ENCODE data around the gene DVL1. TPM values are rescaled to one million over a fixed set of nuclear protein-coding genes. Genes with fewer than 3 reads are reported as not detected.
"Not testable (repeated sequence)": the region's sequence is repeated elsewhere in the genome, so short reads cannot be mapped to it uniquely, and the experiment has no call there.

DVL1 gene
- polyA plus RNA-seq, 1 donor: 45.4 TPM

- Histone ChIP-seq H3K4me3 (ENCODE audit: low read length) (peak overlapping the region; percentile 98), H3K4me1 (ENCODE audit: control insufficient read depth, insufficient read depth, low read length) (peaks cover 34% of the 10 kb centered on the region), H3K27me3 (ENCODE audit: control insufficient read depth, insufficient read depth, low read length) (no peaks in the 10 kb centered on the region), H3K9me3 (ENCODE audit: control insufficient read depth, low read depth, low read length) (no peaks in the 10 kb centered on the region), H3K36me3 (ENCODE audit: control insufficient read depth, insufficient read depth, low read length) (peaks cover 15% of the 10 kb centered on the region), H3K27ac (ENCODE audit: low read length) (no peak overlapping the region)
- no CpG with 5 or more reads among the region's 52 CpGs for WGBS (ENCODE audit: insufficient coverage, low lambda C conversion rate)
- DNase-seq: no peak
Measured at GRCh38 chr1:1373815-1374588, 24.8 kb upstream of the DVL1 start.

DNA sequence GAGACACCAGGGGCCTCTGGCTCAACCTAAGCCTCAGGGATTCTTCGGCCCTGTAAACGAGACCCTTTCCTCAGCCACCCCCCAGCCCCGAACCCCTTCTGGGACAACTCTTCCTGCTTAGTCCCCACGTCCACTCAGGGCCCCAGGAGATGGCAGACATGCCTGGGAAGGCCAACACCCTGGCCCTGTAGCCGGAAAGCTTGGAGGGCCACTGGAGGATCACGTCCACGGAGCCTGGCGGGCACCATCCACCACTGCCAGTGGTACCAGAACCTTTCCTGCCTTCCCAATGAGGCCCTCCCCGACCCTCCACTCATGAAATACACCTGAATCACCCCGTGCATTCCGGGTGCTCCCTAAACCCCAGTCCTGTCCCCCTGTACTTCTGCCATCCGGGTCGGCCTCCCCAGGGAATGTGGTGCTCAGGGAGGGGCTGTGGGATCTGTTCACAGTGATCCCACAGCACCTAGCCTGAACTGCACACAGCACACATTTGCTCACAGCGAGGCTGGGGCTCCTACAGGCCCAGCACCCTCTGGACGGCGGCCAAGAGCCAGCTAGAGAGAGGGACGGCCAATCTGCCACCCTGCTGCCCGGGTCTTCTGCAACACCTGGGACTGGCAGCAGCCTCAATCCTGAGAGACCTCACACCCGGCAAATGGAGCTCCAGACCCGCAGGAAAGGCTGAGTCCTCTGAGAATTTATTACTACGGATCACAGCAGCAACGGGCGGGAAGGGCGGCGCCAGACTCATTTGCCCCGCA is 24.0 kb upstream of the DVL1 start:
- peak overlapping the region; percentile 98 for H3K4me3 ChIP-seq (ENCODE audit: low read length)
- peaks cover 15% of the 10 kb centered on the region for H3K36me3 ChIP-seq (ENCODE audit: control insufficient read depth, insufficient read depth, low read length)
- H3K27me3 ChIP-seq (ENCODE audit: control insufficient read depth, insufficient read depth, low read length): no peaks in the 10 kb centered on the region
- peaks cover 34% of the 10 kb centered on the region for H3K4me1 ChIP-seq (ENCODE audit: control insufficient read depth, insufficient read depth, low read length)
- H3K9me3 ChIP-seq (ENCODE audit: control insufficient read depth, low read depth, low read length): no peaks in the 10 kb centered on the region
- WGBS (ENCODE audit: insufficient coverage, low lambda C conversion rate): 90% methylated on average over 2 of the region's 26 CpGs
- no peak for DNase-seq
- H3K27ac ChIP-seq (ENCODE audit: low read length): no peak overlapping the region

DNA sequence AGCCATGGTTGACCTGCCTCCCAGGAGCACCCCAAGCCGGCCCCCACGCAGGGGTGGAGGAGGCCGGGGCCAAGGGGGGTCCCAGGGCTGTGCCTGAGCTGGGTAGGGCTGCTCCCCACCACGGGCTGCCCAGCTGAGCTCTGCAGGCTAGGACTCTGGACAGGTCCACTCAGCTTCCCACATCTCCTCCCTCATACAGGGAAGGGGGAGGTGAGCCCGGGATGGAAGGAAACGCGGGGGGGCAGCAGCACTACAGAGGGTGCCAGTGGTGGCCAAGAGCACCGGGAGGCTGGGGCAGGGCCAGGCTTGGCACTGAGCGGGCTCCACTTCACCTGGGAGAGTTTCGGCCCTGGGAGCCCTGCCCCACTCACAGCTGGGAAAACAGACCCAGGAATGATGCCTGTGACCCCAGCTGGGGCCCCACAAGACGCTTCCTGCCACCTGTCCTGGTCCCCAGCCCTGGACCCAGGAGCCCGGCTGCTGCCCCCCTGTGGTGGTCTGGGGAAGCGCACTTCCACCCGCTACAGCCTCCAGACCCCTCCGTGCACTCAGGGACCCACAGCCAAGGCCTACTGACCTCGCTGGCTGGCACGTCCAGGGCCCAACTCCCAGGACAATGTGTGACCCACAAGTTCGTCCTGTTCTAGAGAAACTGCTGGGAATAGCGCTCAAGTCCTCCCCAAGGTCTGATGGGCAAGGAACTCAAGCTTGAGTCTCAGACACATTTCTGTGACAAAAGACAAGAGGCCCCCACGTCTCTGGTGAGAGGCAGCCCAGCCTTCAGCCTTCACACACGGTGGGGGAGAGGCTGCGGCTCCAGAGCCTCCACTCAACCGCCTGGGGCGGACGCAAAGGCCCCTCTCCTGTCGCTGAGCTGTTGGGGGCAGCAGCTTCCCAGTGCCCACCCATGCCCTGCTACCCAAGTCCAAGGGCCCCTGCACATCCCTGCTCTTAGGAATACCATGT is 22.8 kb upstream of the DVL1 start:
- H3K36me3 ChIP-seq (ENCODE audit: control insufficient read depth, insufficient read depth, low read length): peaks cover 15% of the 10 kb centered on the region
- H3K4me1 ChIP-seq (ENCODE audit: control insufficient read depth, insufficient read depth, low read length): peaks cover 34% of the 10 kb centered on the region
- H3K27me3 ChIP-seq (ENCODE audit: control insufficient read depth, insufficient read depth, low read length): no peaks in the 10 kb centered on the region
- H3K9me3 ChIP-seq (ENCODE audit: control insufficient read depth, low read depth, low read length): peaks cover 5% of the 10 kb centered on the region
- no peak overlapping the region for H3K4me3 ChIP-seq (ENCODE audit: low read length)
- WGBS (ENCODE audit: insufficient coverage, low lambda C conversion rate): no CpG with 5 or more reads among the region's 26 CpGs
- DNase-seq: peak in 1 of 2 donors; percentile 62
- H3K27ac ChIP-seq (ENCODE audit: low read length): no peak overlapping the region

- Histone ChIP-seq H3K27me3 (ENCODE audit: control insufficient read depth, insufficient read depth, low read length) (no peaks in the 10 kb centered on the region), H3K9me3 (ENCODE audit: control insufficient read depth, low read depth, low read length) (peaks cover 12% of the 10 kb centered on the region), H3K4me3 (ENCODE audit: low read length) (no peak overlapping the region), H3K4me1 (ENCODE audit: control insufficient read depth, insufficient read depth, low read length) (peaks cover 34% of the 10 kb centered on the region), H3K36me3 (ENCODE audit: control insufficient read depth, insufficient read depth, low read length) (peaks cover 15% of the 10 kb centered on the region), H3K27ac (ENCODE audit: low read length) (no peak overlapping the region)
- WGBS (ENCODE audit: insufficient coverage, low lambda C conversion rate): no CpG with 5 or more reads among the region's 12 CpGs
- DNase-seq: no peak
Measured at GRCh38 chr1:1371364-1371745, 22.1 kb upstream of the DVL1 start.

DNA sequence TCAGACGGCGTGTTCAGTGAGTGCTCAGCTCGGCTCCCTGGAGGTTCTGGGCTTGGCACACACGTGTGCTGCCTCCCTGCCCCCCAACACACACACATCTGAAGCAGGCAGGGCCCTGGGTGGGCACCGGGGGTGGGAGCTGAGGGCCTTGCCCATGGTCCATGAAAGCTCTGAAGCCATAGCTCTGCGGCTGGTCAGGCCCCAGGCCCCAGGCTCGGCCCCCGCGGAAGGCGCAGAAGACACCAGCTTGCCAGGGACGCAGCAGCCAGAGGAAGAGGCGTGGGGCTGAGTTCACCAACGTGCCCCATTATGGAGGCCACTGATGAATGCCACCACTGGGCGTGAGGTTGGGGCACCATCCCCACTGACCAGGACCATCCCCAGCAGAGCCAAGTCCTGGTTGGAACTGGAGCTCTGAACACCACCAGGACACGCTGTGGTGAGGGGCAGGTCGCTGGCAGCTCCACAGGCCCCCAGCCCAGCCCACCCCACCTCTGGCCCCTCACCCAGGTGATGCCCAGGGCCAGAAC is 21.6 kb upstream of the DVL1 start:
- no peak for DNase-seq
- H3K36me3 ChIP-seq (ENCODE audit: control insufficient read depth, insufficient read depth, low read length): peaks cover 15% of the 10 kb centered on the region
- no peak overlapping the region for H3K4me3 ChIP-seq (ENCODE audit: low read length)
- no CpG with 5 or more reads among the region's 16 CpGs for WGBS (ENCODE audit: insufficient coverage, low lambda C conversion rate)
- peaks cover 17% of the 10 kb centered on the region for H3K9me3 ChIP-seq (ENCODE audit: control insufficient read depth, low read depth, low read length)
- no peak overlapping the region for H3K27ac ChIP-seq (ENCODE audit: low read length)
- H3K4me1 ChIP-seq (ENCODE audit: control insufficient read depth, insufficient read depth, low read length): peaks cover 30% of the 10 kb centered on the region
- no peaks in the 10 kb centered on the region for H3K27me3 ChIP-seq (ENCODE audit: control insufficient read depth, insufficient read depth, low read length)

- Histone ChIP-seq H3K4me1 (ENCODE audit: control insufficient read depth, insufficient read depth, low read length) (peaks cover 28% of the 10 kb centered on the region), H3K36me3 (ENCODE audit: control insufficient read depth, insufficient read depth, low read length) (peaks cover 15% of the 10 kb centered on the region), H3K9me3 (ENCODE audit: control insufficient read depth, low read depth, low read length) (peaks cover 17% of the 10 kb centered on the region)
- H3K27ac ChIP-seq (ENCODE audit: low read length); H3K27me3 ChIP-seq (ENCODE audit: control insufficient read depth, insufficient read depth, low read length); DNase-seq; H3K4me3 ChIP-seq (ENCODE audit: low read length): not testable (repeated sequence)
- WGBS (ENCODE audit: insufficient coverage, low lambda C conversion rate): no CpG with 5 or more reads among the region's 14 CpGs
Measured at GRCh38 chr1:1370094-1370493, 20.9 kb upstream of the DVL1 start.

DNA sequence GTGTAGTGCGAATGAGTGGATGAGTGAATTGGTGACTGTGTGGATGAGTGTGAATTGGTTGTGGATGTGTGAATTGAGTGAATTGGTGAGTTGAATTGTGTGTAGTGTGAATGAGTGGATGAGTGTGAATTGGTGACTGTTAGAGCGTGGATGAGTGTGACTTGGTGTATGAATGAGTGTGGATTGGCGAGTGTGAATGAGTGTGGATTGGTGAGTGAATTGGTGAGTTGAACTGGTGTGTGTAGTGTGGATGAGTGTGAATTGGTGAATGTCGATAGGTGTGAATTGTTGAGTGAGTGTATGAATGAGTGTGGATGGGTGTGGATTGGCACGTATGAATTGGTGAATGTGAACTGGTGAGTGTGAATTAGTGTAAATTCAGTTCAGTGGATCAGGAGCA is 18.1 kb upstream of the DVL1 start:
- WGBS (ENCODE audit: insufficient coverage, low lambda C conversion rate): 100% methylated on average over 3 of the region's 5 CpGs
- no peak for DNase-seq
- Histone ChIP-seq H3K27ac (ENCODE audit: low read length) (no peak overlapping the region), H3K27me3 (ENCODE audit: control insufficient read depth, insufficient read depth, low read length) (no peaks in the 10 kb centered on the region), H3K4me3 (ENCODE audit: low read length) (no peak overlapping the region), H3K36me3 (ENCODE audit: control insufficient read depth, insufficient read depth, low read length) (peaks cover 2% of the 10 kb centered on the region), H3K4me1 (ENCODE audit: control insufficient read depth, insufficient read depth, low read length) (peaks cover 12% of the 10 kb centered on the region), H3K9me3 (ENCODE audit: control insufficient read depth, low read depth, low read length) (peaks cover 17% of the 10 kb centered on the region)

GRCh38 chr1:1366699-1367066 is 17.5 kb upstream of the DVL1 start:
- Histone ChIP-seq H3K9me3 (ENCODE audit: control insufficient read depth, low read depth, low read length) (peaks cover 17% of the 10 kb centered on the region), H3K4me1 (ENCODE audit: control insufficient read depth, insufficient read depth, low read length) (peaks cover 6% of the 10 kb centered on the region), H3K27me3 (ENCODE audit: control insufficient read depth, insufficient read depth, low read length) (no peaks in the 10 kb centered on the region), H3K36me3 (ENCODE audit: control insufficient read depth, insufficient read depth, low read length) (no peaks in the 10 kb centered on the region), H3K4me3 (ENCODE audit: low read length) (no peak overlapping the region), H3K27ac (ENCODE audit: low read length) (no peak overlapping the region)
- DNase-seq: no peak
- WGBS (ENCODE audit: insufficient coverage, low lambda C conversion rate): 100% methylated on average over 3 of the region's 3 CpGs

DNA sequence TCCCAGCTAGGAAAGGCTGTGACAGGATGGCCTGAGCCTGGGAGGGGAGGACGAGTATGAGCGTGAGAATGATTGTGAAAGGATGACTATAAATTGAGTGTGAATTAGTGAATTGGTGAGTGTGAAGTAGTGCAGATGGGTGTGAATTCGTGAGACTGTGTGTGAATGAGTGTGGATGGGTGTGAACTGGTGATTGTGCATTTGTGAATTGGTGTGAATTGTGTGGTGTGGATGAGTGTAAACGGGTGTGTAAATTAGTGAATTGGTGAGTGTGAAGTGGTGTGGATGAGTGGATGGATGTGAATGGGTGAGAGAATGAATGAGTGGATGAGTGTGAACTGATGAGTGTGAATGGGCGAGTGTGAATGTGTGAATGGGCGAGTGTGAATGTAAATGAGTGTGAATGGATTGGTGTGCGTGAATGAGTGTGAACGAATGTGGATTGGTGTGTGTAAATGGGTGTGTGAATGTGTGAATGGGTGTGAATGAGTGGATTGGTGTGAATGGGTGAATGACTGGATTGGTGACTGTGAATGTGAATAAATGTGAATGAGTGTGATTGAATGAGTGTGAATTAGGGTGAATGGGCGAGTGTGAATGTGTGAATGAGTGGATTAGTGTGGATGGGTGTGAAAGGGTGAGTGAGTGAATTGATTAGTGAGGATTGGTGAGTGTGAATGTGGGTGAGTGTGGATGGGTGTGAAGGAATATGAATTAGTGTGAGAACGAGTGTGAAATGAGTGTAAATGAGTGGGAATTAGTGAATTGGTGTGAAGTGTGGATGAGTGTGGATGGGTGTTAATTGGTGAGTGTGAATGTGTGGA is 16.9 kb upstream of the DVL1 start:
- H3K27ac ChIP-seq (ENCODE audit: low read length): no peak overlapping the region
- DNase-seq: no peak
- 69% methylated on average over 9 of the region's 10 CpGs for WGBS (ENCODE audit: insufficient coverage, low lambda C conversion rate)
- no peaks in the 10 kb centered on the region for H3K27me3 ChIP-seq (ENCODE audit: control insufficient read depth, insufficient read depth, low read length)
- H3K4me3 ChIP-seq (ENCODE audit: low read length): no peak overlapping the region
- H3K4me1 ChIP-seq (ENCODE audit: control insufficient read depth, insufficient read depth, low read length): peaks cover under 1% of the 10 kb centered on the region
- peaks cover 21% of the 10 kb centered on the region for H3K9me3 ChIP-seq (ENCODE audit: control insufficient read depth, low read depth, low read length)
- H3K36me3 ChIP-seq (ENCODE audit: control insufficient read depth, insufficient read depth, low read length): no peaks in the 10 kb centered on the region

Data from large intestine (tissue), 3 donors.